Astrocyte (in vitro differentiated cells and primary cell): ENCODE results near the gene DCST1.

ENCODE experiments used
- EZH2 ChIP-seq: IDR thresholded peaks from 2 replicates; pipeline ENCODE4 v1.6.1; 2012; ENCODE audit warnings: mild to moderate bottlenecking, low read length, inconsistent platforms; ENCODE audit not compliant: insufficient read depth
- TF ChIP-seq, protein P1 (sequence below): IDR thresholded peaks from 2 replicates; pipeline ENCODE4 v1.5.1; 2011; ENCODE audit warnings: low read depth, mild to moderate bottlenecking, inconsistent platforms, low read length, moderate library complexity; ENCODE audit not compliant: insufficient read depth

DNA sequence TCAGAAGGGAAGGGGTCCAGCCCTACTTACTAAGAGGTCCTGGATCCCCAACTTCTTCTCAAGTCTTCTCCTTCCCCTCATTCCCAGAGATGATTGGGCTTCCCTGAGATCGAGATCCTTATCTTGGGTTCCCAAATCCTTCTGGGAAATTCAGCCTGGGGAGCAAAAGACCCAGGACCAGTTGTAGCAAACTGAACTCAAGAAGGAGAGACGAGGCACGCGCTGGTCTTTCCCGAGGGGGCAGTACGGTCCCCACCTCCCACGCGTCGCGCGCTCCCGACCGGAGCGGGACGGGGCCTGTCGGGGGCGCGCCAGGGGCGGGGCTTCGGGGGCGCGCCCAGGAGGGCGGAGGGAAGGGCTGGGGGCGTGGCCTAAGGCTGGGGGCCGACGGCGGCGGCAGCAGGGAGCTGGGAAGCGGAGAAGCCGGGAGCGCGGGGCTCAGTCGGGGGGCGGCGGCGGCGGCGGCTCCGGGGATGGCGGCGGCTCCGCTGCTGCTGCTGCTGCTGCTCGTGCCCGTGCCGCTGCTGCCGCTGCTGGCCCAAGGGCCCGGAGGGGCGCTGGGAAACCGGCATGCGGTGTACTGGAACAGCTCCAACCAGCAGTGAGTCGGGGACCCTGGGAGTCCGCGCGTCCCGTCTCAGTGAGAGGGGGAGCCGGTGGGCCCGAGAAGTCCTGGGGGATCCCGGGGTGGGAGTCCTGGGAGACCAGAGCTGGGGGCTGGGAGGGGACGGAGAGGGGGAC lies 45.0 kb downstream of the DCST1 start, which contains the start of gene EFNA3:
- TF ChIP-seq, protein P1, sequence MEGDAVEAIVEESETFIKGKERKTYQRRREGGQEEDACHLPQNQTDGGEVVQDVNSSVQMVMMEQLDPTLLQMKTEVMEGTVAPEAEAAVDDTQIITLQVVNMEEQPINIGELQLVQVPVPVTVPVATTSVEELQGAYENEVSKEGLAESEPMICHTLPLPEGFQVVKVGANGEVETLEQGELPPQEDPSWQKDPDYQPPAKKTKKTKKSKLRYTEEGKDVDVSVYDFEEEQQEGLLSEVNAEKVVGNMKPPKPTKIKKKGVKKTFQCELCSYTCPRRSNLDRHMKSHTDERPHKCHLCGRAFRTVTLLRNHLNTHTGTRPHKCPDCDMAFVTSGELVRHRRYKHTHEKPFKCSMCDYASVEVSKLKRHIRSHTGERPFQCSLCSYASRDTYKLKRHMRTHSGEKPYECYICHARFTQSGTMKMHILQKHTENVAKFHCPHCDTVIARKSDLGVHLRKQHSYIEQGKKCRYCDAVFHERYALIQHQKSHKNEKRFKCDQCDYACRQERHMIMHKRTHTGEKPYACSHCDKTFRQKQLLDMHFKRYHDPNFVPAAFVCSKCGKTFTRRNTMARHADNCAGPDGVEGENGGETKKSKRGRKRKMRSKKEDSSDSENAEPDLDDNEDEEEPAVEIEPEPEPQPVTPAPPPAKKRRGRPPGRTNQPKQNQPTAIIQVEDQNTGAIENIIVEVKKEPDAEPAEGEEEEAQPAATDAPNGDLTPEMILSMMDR = no peak
- no peak for TF ChIP-seq EZH2
